Panc1 (cell line): Measurements from ENCODE around the gene NOXO1. TPM values are rescaled to one million over a fixed set of nuclear protein-coding genes. Genes with fewer than 3 reads are reported as not detected.

Source experiments
- ATAC-seq: fragments of 200-7000 bp; cut with Tn5 transposase; 2 replicates; pipeline ENCODE4 v1.9.1; 2020; ENCODE audit warnings: mild to moderate bottlenecking, moderate library complexity
- BruUV-seq: library from RNA; stranded (reverse); fragments of 400-500 nt; replicated peaks from 2 replicates; lab custom pipeline; 2021; lab: Mats Ljungman, UMichigan
- CTCF ChIA-PET: fragments of 300-600 bp; sonication (Branson Sonifier 250); formaldehyde crosslinking; loops from one replicate; lab custom pipeline; 2022; ENCODE audit warnings: antibody characterized with exemption; lab: Charles Lee
- POLR2A ChIA-PET: fragments of 300-600 bp; sonication (Branson Sonifier 250); formaldehyde crosslinking; loops from one replicate; lab custom pipeline; 2022; ENCODE audit warnings: antibody characterized with exemption; lab: Charles Lee
- DNase-seq: peaks from one replicate; pipeline ENCODE4 v3.0.0-alpha.2; 2010; ENCODE audit warnings: low read depth, low spot score
- H3K27ac ChIP-seq: 2 replicates; pipeline ENCODE4 v1.5.1; 2011; ENCODE audit warnings: mild to moderate bottlenecking, low read length, inconsistent platforms
- H3K27me3 ChIP-seq: fragments of 200-500 bp; sonication (Bioruptor generic); 2 replicates; pipeline ENCODE4 v1.6.0; 2014; ENCODE audit warnings: low read length, inconsistent platforms; ENCODE audit not compliant: control insufficient read depth, insufficient read depth
- H3K36me3 ChIP-seq: fragments of 200-500 bp; sonication (Bioruptor generic); 2 replicates; pipeline ENCODE4 v1.5.1; 2014; ENCODE audit warnings: inconsistent platforms, mild to moderate bottlenecking, low read length, moderate library complexity; ENCODE audit not compliant: control insufficient read depth, insufficient read depth
- H3K4me1 ChIP-seq: 2 replicates; pipeline ENCODE4 v1.5.1; 2011; ENCODE audit warnings: inconsistent platforms, mild to moderate bottlenecking, low read length, moderate library complexity; ENCODE audit not compliant: control insufficient read depth, insufficient read depth
- H3K4me3 ChIP-seq, 2 experiments: 2 replicates each; pipeline ENCODE4 v1.5.1; 2011 to 2012; ENCODE audit warnings: low read depth in 2 of 2, low read length in 2 of 2, mild to moderate bottlenecking in 2 of 2, inconsistent platforms in 1 of 2, moderate library complexity in 1 of 2
- H3K9me3 ChIP-seq: fragments of 200-500 bp; sonication (Bioruptor generic); 2 replicates; pipeline ENCODE4 v1.5.1; 2014; ENCODE audit warnings: low read depth, mild to moderate bottlenecking, inconsistent platforms, low read length, moderate library complexity; ENCODE audit not compliant: control insufficient read depth, insufficient read depth
- CTCF ChIP-seq: fragments of 450-650 bp; IDR thresholded peaks from 2 replicates; pipeline ENCODE4 v1.5.1; 2017; ENCODE audit warnings: mild to moderate bottlenecking
- POLR2AphosphoS5 ChIP-seq: IDR thresholded peaks from 2 replicates; pipeline ENCODE4 v1.6.1; 2012; ENCODE audit warnings: mild to moderate bottlenecking, low read depth, low read length, moderate library complexity
- REST ChIP-seq, 2 experiments: IDR thresholded peaks; 2 replicates each; pipeline ENCODE4 v1.6.1; 2011 to 2012; ENCODE audit warnings: low read depth in 2 of 2, control low read depth in 1 of 2, low read length in 1 of 2, mild to moderate bottlenecking in 1 of 2, moderate library complexity in 1 of 2; ENCODE audit not compliant: insufficient read depth in 1 of 2
- SIN3A ChIP-seq: IDR thresholded peaks from 2 replicates; pipeline ENCODE4 v1.6.1; 2012; ENCODE audit warnings: low read depth, mild to moderate bottlenecking, low read length, moderate library complexity, borderline replicate concordance; ENCODE audit not compliant: insufficient read depth
- TCF7L2 ChIP-seq: IDR thresholded peaks from 2 replicates; pipeline ENCODE4 v1.6.1; 2011; ENCODE audit warnings: mild to moderate bottlenecking, low read depth, low read length, inconsistent platforms
- in situ Hi-C: cut with HindIII; loops from 2 replicates; pipeline ENCODE4 v1.10.0; 2016; ENCODE audit warnings: low sequenced_read_pairs, low pct_unique_long_range_greater_than_20kb
- intact Hi-C: fragments of 100-400 bp; cut with micrococcal nuclease; formaldehyde crosslinking; loops from one replicate; pipeline ENCODE4 v1.10.0; 2022; ENCODE audit not compliant: unreplicated experiment
- total RNA-seq: library from RNA; stranded (reverse); gene quantifications from one replicate; pipeline ENCODE4 v1.2.1, GENCODE V29; 2021; ENCODE audit not compliant: unreplicated experiment

The NOXO1 gene
- total RNA-seq, 1 experiment from 2014 or later, result 4.0 TPM

GRCh38 chr16:1987198-1987597, 5.9 kb upstream of the NOXO1 start:
- TF ChIP-seq TCF7L2 (no peak), REST (IDR thresholded peaks at IDR 0.05; ENCODE audit: insufficient read depth in 1 of 2, low read depth in 2 of 2, low read length in 1 of 2) (no peak), CTCF (no peak), POLR2AphosphoS5 (no peak), SIN3A (no peak)
- ChIA-PET POLR2A (interaction anchor here (0.8 kb wide), 1 partner anchor 9 kb away, joined by 3 read pairs; no protein-coding TSS in a partner anchor), CTCF (interaction anchor here (0.6 kb wide), 1 partner anchor 69 kb away, joined by 4 read pairs; no protein-coding TSS in a partner anchor)
- intact Hi-C loops, result no loop called here
- in situ Hi-C loops, result no loop called here
- no TSS peak for BruUV-seq
- H3K27me3 ChIP-seq, result no peaks in the 10 kb centered on the region
- no peak overlapping the region for H3K27ac ChIP-seq
- no peak overlapping the region for H3K4me3 ChIP-seq
- H3K36me3 ChIP-seq, result peaks cover 9% of the 10 kb centered on the region; the same call in 1 of the 2 replicates
- H3K9me3 ChIP-seq, result no peaks in the 10 kb centered on the region
- DNase-seq (no peak), ATAC-seq (no peak)
- H3K4me1 ChIP-seq, result peaks cover 37% of the 10 kb centered on the region

- H3K36me3 ChIP-seq, result peaks cover 9% of the 10 kb centered on the region; the same call in 1 of the 2 replicates
- TF ChIP-seq TCF7L2 (no peak), REST (IDR thresholded peaks at IDR 0.05; ENCODE audit: insufficient read depth in 1 of 2, low read depth in 2 of 2, low read length in 1 of 2) (no peak), POLR2AphosphoS5 (no peak), CTCF (no peak), SIN3A (no peak)
- peak overlapping the region; percentile 73 to 76 for H3K4me3 ChIP-seq
- no peaks in the 10 kb centered on the region for H3K27me3 ChIP-seq
- DNase-seq (no peak), ATAC-seq (no peak)
- ChIA-PET CTCF (no interaction called here), POLR2A (interaction anchor here (0.6 kb wide), 1 partner anchor 166 kb away, joined by 3 read pairs; no protein-coding TSS in a partner anchor)
- in situ Hi-C loops, result no loop called here
- peak overlapping the region; percentile 92 for H3K27ac ChIP-seq
- intact Hi-C loops, result no loop called here
- H3K4me1 ChIP-seq, result peaks cover 48% of the 10 kb centered on the region
- no peaks in the 10 kb centered on the region for H3K9me3 ChIP-seq
- BruUV-seq, result no TSS peak
Measured at GRCh38 chr16:1985466-1986150, 4.3 kb upstream of the NOXO1 start.
